NCI-H146 treated with DMSO at 0.1 percent for 48 hours (cell line): ENCODE measurements around the gene APOL4.
"Not testable (repeated sequence)": the region's sequence is repeated elsewhere in the genome, so short reads cannot be mapped to it uniquely, and the experiment has no call there.

Experiments used
- DNase-seq: peaks from one replicate; lab custom pipeline; 2025; ENCODE audit not compliant: unreplicated experiment; lab: John Stamatoyannopoulos, UW

Gene APOL4

GRCh38 chr22:36187862-36188261, 13.7 kb downstream of the APOL4 start:
- DNase-seq = not testable (repeated sequence)

GRCh38 chr22:36185828-36186624, 15.6 kb downstream of the APOL4 start:
- no peak for DNase-seq

GRCh38 chr22:36184433-36185025, 17.1 kb downstream of the APOL4 start:
- DNase-seq = peak; percentile 36

- DNase-seq = no peak
These were observed 18.2 kb downstream of the APOL4 start for GRCh38 chr22:36183446-36183845.

- DNase-seq = no peak
These were observed 18.8 kb downstream of the APOL4 start for GRCh38 chr22:36182857-36183256.

- no peak for DNase-seq
These were observed 19.6 kb downstream of the APOL4 start for GRCh38 chr22:36182056-36182455.

- no peak for DNase-seq
These were observed 20.7 kb downstream of the APOL4 start for GRCh38 chr22:36180928-36181327.

- peak; percentile 34 for DNase-seq
These were observed 21.4 kb downstream of the APOL4 start for GRCh38 chr22:36180038-36180880.

- DNase-seq = no peak
These were observed 24.4 kb downstream of the APOL4 start for GRCh38 chr22:36177160-36177559.

GRCh38 chr22:36175892-36176291, 25.7 kb downstream of the APOL4 start:
- DNase-seq = no peak

- peak; percentile 51 for DNase-seq
These were observed 29.7 kb downstream of the APOL4 start for GRCh38 chr22:36171941-36172340.

- no peak for DNase-seq
These were observed 34.9 kb downstream of the APOL4 start for GRCh38 chr22:36166518-36167220.

- no peak for DNase-seq
These were observed 35.5 kb downstream of the APOL4 start for GRCh38 chr22:36166086-36166485.

- DNase-seq = no peak
These were observed 36.5 kb downstream of the APOL4 start for GRCh38 chr22:36165141-36165540.

GRCh38 chr22:36164621-36165020, 37.0 kb downstream of the APOL4 start:
- no peak for DNase-seq

- no peak for DNase-seq
These were observed 38.1 kb downstream of the APOL4 start for GRCh38 chr22:36163497-36163896.

GRCh38 chr22:36162127-36163034, 39.2 kb downstream of the APOL4 start:
- no peak for DNase-seq

GRCh38 chr22:36161793-36162126, 39.8 kb downstream of the APOL4 start:
- DNase-seq = not testable (repeated sequence)

GRCh38 chr22:36160499-36160942, 41.1 kb downstream of the APOL4 start, which contains the start of gene APOL3:
Gene APOL3 (minus strand): TSS chr22:36160755. CDS start chr22:36149055, 11,700 bp downstream.
- DNase-seq = no peak
